HG02884 (cell line): Measurements from ENCODE around the gene NID2.

Experiments used
- ATAC-seq: cut with Tn5 transposase; IDR thresholded peaks from one replicate; pipeline ENCODE4 v1.9.1; 2021; ENCODE audit warnings: mild to moderate bottlenecking, moderate library complexity; ENCODE audit not compliant: unreplicated experiment

Gene NID2

GRCh38 chr14:52059649-52060048, 9.2 kb downstream of the NID2 start:
- ATAC-seq: no peak

- no peak for ATAC-seq
Measured at GRCh38 chr14:52058341-52058740, 10.5 kb downstream of the NID2 start.

DNA sequence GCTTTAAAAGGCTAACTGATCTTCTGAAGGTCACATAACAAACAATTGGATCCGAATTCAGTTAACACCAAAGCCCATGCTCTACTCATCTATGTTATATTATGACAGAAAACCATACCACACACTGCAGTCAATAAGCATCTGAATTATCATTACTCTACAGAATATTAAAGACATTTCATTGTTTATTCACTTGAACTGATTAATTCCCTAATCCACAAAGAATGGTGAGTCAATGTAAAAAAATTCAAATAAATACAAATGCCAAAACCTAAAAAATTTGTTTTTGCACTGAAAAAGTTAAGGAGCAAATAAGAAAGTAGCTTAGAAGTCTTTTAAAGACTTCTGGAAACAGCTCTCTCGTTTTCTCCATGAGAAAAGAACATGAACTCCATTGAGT, 13.7 kb downstream of the NID2 start:
- no peak for ATAC-seq

GRCh38 chr14:52054678-52055077, 14.2 kb downstream of the NID2 start:
- ATAC-seq: no peak

DNA sequence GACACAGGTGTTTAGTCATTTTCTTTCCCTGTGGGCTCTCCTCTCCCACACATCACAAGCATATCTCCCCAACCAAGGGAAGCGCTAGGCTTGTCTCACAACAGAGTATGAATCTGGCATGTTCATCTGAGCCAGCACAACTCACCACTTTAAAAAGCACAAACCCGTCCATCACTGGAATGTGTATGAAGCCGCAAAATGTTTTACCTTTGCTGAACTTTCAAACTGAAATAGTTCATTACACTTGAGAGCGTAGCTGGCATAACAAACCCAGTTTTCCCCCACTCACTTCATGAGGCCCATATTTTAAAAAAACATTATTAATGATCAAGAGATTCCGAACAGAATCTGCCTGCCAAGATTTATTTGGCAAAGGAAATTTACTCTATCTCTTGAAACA, 15.8 kb downstream of the NID2 start:
- ATAC-seq: no peak

DNA sequence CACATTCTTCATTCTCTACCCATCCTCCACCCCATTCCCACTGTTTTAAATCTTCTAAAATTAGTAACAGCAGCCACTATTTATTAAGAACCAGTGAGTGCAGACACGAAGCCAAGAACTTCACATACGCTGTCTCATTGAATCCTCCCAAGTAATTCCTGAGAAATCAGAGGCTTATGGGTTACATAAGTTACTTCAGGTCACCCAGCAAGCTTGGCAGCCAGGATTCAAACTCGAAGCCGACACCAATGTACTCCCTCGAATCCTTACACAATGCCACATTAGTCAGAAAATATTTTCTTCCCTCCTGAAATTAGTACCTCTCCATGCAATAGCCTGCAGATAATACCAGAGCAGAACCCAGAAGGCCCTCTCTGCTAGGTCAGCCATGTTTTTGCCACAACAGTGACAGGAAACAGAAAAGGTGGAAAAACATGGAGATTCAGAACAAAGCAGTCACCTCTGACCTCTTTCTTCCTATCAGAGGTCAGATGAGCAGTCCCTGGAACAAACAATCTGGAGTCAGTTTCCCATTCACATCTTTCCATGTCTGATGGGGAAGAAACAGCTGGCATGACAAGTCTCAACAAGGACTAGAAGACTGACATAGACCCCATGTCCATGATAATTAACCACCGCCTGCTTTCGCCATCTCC, 16.4 kb downstream of the NID2 start:
- no peak for ATAC-seq

DNA sequence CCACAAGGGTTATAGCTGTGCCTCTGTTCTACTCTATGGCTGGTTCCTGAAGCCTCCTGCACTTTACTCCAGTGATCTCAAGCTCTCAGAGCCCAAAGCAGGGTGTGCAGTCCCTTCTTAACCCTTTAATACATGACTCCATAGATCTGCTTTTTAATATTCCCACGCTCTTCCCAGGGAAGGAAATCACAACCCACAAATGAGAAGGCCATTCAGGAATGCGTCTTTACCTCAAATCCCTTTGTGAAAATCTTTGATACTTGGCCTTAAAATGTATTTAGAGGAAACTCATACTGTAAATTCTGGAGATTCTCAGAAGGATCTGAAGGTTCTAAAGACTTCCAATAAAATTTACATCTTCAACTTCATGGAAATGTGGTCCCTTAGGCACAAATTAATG, 17.0 kb downstream of the NID2 start:
- no peak for ATAC-seq

- no peak for ATAC-seq
Measured at GRCh38 chr14:52051251-52051650, 17.6 kb downstream of the NID2 start.

DNA sequence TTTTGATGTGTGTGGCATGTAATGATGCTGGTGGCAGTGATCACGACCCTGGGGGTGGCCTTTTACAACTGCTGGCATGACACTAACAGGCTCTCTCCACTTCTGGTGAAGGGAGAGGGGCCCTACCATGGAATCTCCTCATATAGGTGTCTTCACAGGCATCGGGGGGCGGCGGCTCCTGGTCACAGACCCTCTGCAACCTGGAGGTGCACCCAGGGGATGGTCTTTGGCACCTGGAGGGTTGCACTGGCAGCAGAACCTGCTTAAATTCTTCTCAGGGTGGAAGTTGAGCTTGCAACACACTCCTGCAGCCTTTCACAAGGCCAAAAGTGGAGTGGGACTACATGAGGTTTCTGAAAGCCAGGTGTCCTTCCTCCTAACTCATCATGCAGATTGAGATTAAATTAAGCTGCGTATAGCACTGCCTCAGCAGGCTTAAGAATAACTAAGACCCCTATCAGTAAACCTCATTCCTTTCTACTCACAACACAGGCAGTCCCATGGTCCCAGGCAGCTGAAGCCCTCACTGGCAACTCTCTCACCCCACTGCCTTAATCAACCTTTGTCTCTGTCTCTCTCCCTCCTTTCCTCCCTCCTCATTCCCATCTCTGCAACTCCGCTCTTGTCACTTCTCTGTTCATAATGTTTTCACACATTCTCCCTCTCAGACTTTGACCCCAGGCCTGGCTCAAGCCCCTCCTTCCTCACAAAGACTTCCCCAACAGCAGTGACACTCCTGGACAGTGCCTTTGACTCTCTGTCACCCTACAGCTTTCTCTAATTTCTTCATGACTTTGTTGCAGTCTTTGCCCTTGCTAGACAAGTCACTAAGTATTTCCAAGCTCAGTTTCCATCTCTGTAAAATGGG, 18.9 kb downstream of the NID2 start:
- ATAC-seq: no peak

GRCh38 chr14:52049271-52049670, 19.6 kb downstream of the NID2 start:
- no peak for ATAC-seq

- ATAC-seq: no peak
Measured at GRCh38 chr14:52048641-52049204, 20.1 kb downstream of the NID2 start.

DNA sequence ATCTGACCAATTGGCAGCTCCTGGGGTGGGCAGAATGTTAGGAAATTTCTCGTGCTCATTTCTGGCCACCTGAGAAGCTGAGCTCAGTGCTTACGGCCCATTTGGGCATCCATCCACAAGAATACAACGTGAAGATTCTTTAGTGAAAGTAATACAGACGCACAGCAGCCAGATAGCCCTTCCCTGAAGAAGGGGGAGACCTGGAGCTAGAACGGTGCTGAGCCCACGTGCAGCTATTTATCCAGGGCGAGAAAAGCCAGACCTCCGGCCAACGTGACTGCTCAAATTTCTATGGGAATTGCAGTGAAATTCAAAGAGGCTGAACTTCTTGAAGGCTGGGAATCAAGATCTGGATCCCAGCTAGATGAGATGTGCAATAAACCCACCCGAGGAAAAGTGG, 20.7 kb downstream of the NID2 start:
- no peak for ATAC-seq

DNA sequence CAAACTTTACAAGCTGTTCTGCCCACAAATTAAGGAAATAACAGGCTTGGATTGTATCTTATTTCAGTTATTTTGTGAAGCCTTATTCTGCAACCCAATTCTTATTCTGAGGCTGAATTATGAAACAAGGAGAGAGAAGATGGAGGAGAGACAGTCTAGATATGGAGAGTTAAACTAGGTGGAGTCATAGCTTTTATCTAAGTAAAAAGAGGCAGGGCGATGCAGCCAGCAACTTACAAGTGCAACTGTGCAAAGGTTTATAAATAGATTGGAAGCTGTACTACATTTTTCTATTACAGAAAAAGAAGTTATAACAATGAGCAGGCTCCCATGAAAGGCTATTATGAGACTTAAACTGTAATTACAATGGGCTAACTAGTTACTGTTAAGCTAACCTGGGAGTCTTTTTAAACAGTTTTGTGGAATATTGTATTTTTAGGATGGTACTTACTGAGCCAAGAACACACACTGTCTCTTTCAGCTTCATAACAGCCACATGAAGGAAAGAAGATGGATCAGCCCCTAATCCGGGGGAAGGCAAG, 22.4 kb downstream of the NID2 start:
- ATAC-seq: no peak

- no peak for ATAC-seq
Measured at GRCh38 chr14:52044791-52045522, 23.9 kb downstream of the NID2 start.

DNA sequence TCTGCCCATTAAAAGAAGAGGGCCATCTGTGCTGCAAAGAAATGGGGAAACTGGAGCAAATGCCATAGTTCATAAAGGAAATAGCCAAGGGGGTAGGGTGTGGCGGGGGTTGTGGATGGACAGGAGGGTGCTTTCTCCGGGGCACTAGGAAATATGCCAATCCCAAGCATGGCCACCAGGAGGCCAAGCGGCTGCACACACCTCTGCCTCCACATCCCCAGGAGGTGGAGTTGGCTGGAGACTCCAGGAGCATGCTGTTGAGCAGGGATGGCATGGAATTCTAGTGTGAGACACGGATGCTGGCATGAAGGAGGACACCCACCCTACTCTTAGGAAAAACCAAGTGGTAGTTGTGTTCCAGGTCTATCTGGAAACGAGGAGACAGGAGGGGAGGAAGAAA, 25.2 kb downstream of the NID2 start:
- no peak for ATAC-seq

DNA sequence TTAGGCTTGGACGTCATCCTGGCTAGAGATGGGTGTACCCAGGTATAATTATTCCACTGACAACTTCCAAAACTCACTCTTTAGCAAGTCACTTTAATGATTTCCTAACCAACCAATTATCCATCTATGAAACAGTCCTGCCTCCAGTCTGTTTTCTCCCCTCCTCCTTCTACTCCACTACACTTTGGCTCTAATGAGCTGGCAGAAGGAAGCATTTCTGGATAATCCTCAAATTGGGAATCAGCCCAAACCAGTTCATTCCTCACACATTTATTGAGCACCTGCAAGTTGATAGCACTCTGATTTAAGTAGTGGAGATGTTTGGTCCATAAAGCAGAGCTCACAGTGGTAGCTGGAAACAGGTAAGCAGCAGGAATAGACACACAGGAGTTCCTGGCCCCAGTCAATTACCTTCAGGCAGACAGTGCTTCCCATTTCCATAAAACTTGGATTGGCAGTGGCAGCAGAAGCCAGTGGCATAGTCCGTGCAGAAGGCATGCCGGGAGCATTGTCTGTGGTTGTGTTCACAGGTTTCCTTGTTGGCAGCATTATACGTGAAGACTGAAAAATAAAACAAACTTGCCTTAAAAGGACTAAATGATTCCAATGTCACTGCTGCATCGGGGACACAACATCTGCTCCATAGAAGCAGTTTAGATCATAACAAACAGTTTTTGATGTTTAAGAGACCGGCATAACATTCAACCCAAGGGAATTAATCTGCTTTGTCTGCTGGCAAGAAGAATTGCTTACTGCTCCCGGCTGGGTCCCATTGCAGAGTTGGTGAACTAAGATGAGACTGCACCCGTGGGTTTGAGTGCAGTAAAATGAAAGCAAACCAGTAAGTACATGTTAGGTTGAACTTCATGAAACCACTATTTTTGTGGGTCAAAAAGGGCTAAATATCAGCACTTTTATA, 26.2 kb downstream of the NID2 start:
- no peak for ATAC-seq

DNA sequence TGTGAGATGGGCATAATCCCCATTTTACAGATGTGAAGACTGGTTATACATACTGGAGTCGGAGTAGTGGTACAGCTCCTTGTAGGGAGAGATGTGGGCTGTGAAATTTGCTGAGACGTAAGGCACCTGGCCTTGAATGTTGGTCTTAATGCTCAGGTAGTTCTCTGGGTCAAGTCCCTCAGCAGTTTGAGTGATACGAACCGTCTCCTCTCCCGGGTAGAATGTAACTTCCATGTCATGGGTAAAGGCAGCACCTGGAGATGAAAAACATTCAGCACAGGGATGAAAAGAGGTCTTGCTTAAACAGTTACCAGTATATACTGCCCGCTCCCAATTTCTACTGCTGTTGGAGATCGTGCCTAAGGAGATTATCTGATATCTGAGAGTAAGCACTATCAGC, 28.3 kb downstream of the NID2 start:
- ATAC-seq: no peak

DNA sequence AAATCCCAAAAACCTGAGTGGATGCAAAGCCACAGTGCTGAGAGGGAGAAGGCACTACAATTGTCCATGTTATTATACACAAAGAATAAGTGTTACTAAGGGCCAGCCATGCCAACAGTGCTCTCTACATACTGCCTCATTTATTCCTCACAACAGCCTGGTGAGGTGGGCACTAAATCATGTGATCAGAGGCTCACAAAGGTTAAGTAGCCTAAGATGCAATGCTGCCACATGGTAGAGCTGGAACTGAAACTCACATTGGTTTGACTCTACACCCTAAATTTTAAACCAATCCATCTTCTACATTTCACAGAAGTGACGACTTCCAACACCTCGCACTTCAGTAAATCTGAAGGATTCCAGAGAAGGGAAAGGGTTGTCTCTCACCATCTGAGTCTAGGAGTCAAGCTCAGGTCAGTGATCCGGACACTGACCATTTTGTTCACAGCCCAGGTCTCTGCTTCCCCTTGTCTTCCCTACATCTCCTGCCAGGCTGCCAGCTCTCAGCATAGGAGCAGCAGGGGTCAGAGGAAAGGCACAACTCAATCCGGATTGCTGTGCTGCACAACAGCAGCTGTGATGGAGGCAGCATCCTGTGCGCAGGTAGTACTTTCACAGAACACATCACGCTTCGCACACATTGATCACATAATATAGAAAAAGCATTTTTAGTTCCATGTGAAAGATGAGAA, 29.6 kb downstream of the NID2 start:
- no peak for ATAC-seq

DNA sequence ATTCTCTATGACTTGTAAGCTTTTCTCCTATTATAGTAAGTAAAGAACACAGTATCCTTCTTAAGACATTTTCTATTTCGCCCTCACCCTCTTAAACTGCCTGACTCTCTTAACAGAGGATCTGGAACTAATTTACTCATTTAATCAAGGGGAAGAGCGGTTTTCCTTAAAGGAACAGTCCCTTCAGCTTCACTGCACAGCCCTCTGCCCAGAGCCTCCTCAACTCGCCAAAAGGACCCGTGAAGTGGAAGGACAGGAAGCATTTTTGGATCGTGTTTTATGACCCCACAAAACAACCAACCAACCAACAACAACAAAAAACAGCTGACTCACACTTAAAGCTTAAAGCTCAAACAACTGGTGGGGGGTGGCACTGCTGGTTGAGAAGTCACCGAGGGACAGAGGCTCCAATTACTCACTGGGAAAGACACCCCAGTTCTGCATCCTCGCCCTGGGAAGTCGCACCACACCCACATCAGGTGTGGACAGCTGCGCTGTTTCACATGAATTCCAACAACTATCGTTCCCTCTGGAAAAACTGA, 35.7 kb downstream of the NID2 start:
- ATAC-seq: no peak
